NCI-H510A treated with DMSO at 0.1 percent for 48 hours (cell line): ENCODE results near the gene SLC17A7.
"Not testable (repeated sequence)": the region's sequence is repeated elsewhere in the genome, so short reads cannot be mapped to it uniquely, and the experiment has no call there.

ENCODE experiments used
- DNase-seq: peaks from one replicate; lab custom pipeline; 2025; lab: John Stamatoyannopoulos, UW

Gene SLC17A7

GRCh38 chr19:49444100-49444700 is 2.9 kb upstream of the SLC17A7 start:
- DNase-seq = not testable (repeated sequence)

GRCh38 chr19:49443366-49444099 is 2.2 kb upstream of the SLC17A7 start:
- peak; percentile 93 for DNase-seq

DNA sequence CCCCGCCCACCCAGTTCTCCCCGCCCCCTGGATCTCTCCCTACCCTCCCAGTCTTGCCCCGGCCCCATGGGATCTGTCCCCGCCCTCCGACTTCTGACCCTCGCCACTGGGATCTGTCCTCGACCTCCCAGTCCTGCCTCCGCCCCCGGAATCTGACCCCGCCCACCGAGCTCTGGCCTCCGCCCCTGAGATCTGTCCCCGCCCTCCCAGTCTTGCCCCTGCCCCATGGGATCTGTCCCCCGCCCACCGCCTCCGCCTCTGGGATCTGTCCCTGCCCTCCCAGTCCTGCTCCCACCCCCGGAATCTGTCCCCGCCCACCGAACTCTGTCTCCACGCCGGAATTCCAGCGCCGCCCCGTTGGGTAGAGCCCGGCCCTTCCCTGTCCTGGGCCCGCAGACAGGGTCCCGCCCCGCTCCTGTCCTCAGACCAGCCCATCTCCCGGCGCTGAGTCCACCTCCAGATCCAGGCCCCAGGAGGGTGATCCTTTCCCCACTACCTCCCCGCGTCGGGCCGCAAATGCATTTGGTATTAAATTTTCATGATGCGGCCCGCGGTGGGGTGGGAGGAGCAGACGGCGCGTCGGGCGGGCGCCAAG is 1.5 kb upstream of the SLC17A7 start:
- peak; percentile 37 for DNase-seq

DNA sequence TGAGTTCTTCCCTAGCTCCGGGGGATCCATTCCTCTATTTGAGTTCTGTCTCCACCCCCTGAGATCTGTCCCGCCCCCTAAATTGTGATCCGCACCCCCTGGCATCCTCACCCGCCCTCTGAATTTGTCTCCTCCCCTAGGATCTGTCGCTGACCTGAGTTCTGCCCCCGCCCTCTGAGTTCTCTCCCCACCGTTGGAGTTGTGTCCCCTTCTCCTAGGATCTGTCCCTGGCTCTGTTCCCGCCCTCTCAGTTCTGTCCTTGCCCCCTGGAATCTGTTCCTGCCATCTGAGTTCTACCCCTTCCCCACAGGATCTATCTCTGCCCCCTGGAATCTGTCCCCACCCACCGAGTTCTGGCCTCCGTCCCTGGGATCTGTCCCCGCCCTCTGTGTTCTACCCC is 1.0 kb upstream of the SLC17A7 start:
- DNase-seq = no peak

- no peak for DNase-seq
Measured at GRCh38 chr19:49441960-49442350, 628 bp upstream of the SLC17A7 start.

DNA sequence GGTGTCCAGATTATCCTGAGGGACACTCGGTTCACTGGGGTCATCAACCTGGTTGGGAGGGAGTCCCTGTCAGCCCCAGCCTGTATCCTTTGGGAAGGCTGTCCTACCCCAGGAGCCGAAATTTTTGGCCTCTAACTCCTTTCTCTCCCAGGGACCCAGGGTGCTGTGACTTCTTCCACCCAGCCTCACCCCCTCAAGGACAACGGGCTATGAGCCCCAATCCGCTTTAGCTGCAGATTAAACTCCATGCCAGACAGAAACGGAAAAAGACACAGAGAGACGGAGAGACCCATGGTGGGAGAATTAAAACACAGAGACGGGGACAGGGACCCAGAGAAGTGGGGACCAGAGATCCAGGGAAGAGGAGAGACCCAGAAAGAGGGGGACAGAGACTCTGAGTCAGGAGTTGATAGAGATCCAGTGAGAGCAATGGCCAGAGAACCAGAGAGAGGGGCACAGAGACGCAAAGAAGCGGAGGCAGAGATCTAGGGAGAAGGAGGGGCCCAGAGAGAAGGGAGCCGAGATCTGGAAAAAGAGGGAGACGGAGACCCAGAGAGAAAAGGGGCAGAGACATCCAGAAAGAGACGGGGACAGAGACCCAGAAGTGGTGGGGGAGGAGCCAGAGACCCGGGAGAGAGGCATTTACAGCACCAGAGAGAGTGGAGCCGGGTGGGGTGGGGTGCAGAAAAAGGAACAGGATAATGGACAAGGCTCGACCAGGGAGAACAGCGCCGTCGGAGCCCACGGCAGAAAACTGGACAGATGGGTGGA is 703 bp downstream of the SLC17A7 start:
- no peak for DNase-seq

GRCh38 chr19:49439836-49440235 is 1.5 kb downstream of the SLC17A7 start:
- DNase-seq = no peak

DNA sequence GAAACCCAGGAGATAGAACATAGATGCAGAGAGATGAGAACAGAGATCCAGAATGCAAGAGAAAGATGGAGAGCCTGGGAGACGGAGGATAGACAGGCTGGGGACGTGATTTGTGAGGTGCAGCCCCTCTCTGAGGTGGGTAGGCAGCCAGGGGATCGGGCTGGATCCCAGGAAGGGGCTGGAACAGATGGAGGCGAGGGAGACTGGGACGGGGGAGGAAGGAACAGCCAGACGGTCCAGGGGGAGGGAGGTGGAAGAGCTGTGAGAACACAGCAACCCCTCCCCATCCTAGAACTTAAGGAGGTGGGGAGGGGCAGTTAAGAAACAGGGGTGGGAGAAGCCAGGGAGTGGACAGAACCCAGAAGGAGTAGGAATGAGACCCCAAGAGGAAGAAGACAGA is 3.1 kb downstream of the SLC17A7 start:
- no peak for DNase-seq

- DNase-seq = no peak
Measured at GRCh38 chr19:49437231-49437630, 4.1 kb downstream of the SLC17A7 start.

DNA sequence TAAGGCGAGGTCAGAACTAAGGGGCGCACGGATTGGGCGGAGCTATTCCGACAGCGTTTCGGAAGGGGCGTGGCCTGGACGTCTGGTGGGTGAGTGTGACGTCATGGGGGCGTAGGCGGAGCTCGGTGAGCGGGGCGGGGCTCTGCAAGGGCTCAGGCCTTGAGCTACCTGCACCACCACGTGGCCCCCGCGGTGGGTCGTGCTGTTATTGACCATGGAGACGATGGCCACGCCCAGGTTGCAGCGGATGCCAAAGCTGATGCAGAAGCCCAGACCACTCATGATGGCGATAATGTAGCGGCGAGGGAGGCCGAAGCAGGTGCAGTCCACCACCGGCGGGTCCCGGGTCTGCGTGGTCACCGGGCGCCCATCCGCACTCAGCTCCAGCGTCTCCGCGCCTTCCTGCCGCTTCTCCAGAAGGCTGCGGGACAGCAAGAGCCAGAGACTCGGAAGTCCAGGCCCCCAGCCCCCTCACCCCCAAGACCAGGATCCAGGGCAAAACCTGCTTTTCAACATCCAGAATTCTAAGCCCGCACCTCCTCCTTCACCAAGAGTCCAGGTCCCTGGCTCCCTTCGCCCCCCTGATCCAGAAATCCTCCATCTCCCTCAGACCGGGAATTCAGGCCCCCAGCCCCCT is 4.8 kb downstream of the SLC17A7 start:
- DNase-seq = no peak

GRCh38 chr19:49435670-49436069 is 5.7 kb downstream of the SLC17A7 start:
- no peak for DNase-seq

- DNase-seq = no peak
Measured at GRCh38 chr19:49434907-49435583, 6.3 kb downstream of the SLC17A7 start.

GRCh38 chr19:49433240-49433901 is 8.0 kb downstream of the SLC17A7 start:
- DNase-seq = no peak

DNA sequence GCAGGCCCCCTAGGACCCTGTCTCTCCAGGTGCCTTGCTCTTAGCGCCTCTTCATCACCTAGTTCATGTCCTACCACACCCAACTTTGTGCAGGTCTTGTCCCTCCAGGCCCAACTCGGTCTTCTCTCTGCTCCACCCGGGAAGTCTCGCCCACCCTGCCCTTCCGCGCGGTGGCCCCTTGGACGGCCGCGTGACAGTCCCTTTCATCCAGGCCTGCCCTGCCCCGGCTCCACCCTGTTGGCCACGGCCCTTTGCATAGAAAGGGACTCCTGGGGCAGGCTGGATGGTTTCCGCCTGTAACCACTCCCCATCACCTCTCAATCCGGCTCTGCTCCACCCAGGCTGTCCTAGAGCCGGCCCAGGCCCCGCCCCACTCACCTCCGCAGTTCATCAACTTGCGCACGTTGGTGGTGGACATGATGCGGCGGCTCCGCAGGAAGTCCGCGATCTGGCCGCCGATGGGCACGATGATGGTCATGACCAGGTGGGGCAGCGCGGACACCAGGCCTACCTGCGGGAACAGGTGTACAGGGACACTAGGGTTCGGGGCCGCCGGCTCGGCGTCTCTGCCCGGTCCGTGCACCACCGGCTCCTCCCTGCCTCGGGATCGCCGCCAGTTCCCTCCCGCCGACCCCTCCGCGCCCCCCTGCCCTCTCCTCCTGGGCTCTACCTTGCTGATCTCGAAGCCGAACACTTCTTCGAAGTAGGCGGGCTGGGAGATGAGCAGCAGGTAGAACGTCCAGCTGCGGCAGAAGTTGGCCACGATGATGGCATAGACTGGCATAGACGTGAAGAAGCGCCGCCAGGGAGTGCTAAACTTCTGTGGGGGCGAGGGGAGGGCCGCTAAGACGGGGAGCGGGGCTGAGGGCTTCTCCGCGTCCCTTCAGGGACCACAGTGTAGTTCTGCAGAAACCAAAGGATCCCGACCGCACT is 8.9 kb downstream of the SLC17A7 start:
- no peak for DNase-seq

- DNase-seq = no peak
Measured at GRCh38 chr19:49431330-49431749, 10.0 kb downstream of the SLC17A7 start.

DNA sequence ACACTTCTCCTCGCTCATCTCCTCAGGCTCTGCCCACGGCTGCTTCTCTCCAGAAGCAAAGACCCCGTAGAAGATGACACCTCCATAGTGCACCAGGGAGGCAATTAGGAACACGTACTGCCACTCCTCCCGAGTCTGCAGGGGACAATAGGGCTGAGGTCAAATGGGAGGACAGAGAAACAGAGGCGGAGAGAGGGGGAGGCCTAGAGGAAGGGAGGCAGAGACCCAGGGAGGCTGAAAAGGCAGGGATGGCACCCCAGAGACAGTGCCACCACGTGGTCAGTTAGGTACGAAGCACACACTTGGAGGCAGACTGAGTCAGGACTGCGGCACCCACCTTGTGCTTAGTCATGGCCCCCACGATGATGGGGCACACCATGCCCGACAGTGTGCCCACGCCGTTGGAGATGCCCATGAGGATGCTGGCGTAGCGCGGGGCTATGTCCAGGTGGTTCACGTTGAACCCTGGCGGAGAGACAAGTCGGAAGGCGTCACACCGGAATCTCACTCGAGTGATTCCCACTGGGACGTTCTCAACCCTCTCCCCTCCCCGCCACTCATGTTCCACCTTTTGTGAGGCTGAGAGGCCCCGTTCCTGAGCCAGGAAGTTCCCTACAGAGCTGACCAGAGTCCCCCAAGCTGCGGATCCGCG is 10.5 kb downstream of the SLC17A7 start:
- no peak for DNase-seq

DNA sequence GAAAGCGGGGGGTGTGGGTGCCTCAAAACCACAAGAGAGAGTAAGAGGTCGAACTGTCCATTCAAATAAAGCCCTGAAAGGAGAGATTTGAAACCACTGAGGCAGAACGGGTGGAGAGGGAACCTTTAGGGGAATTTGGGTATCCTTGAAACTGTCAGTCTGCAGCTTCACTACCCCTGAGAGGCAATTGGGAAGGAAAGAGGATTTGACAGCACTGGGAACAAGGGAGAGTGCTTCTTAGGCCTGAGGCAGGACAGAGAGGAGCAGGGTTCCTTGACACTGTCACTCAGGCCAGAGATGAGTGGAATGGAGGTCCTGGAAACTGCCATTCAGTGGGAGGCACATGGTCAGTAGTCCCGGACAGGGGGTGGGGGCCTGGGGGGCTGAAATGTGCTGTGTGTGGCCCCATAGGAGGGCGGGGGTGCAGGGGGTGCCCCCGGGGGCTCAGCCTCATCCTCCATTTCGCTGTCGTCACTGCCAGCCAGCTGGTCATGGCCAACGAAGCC is 11.1 kb downstream of the SLC17A7 start:
- no peak for DNase-seq

GRCh38 chr19:49428547-49429451 is 12.5 kb downstream of the SLC17A7 start:
- DNase-seq = no peak
